SJSA1 (cell line): ENCODE results near the gene SPTB. TPM values are rescaled to one million over a fixed set of nuclear protein-coding genes. Genes with fewer than 3 reads are reported as not detected.

ENCODE experiments used
- DNase-seq, 2 experiments: peaks; one replicate each; pipeline ENCODE4 v3.0.0-alpha.2; 2015 to 2020; ENCODE audit warnings: low spot score in 2 of 2, low read depth in 1 of 2
- H3K27ac ChIP-seq: fragments of 250-450 bp; sonication (Bioruptor Pico); 2 replicates; pipeline ENCODE4 v1.5.1; 2020; ENCODE audit warnings: mild to moderate bottlenecking, moderate library complexity
- H3K27me3 ChIP-seq: fragments of 250-450 bp; sonication (Bioruptor Pico); replicated peaks from 2 replicates; pipeline ENCODE4 v1.5.1; 2020; ENCODE audit warnings: mild to moderate bottlenecking, moderate library complexity
- H3K36me3 ChIP-seq: fragments of 250-450 bp; sonication (Bioruptor Pico); 2 replicates; pipeline ENCODE4 v1.5.1; 2020; ENCODE audit warnings: mild to moderate bottlenecking
- H3K4me1 ChIP-seq: fragments of 250-450 bp; sonication (Bioruptor Pico); replicated peaks from 2 replicates; pipeline ENCODE4 v1.6.1; 2021; ENCODE audit warnings: mild to moderate bottlenecking
- H3K4me3 ChIP-seq: fragments of 250-450 bp; sonication (Bioruptor Pico); 2 replicates; pipeline ENCODE4 v1.5.1; 2020; ENCODE audit warnings: mild to moderate bottlenecking
- H3K9me3 ChIP-seq: fragments of 250-450 bp; sonication (Bioruptor Pico); replicated peaks from 2 replicates; pipeline ENCODE4 v1.5.1; 2020; ENCODE audit warnings: mild to moderate bottlenecking
- total RNA-seq: library from RNA; depleted of rRNA; stranded (reverse); fragments of >200 nt; shearing (Covaris generic); gene quantifications from 2 replicates; pipeline ENCODE4 v1.2.3, GENCODE V29; 2014

Gene SPTB
- total RNA-seq, 1 experiment from 2014 or later = 1.1 TPM

- Histone ChIP-seq H3K4me1 (peaks cover 33% of the 10 kb centered on the region), H3K36me3 (peaks cover 80% of the 10 kb centered on the region), H3K27ac (no peak overlapping the region), H3K9me3 (no peaks in the 10 kb centered on the region), H3K4me3 (no peak overlapping the region), H3K27me3 (no peaks in the 10 kb centered on the region)
- DNase-seq = no peak
Observed at GRCh38 chr14:64728856-64729255, 150.9 kb downstream of the SPTB start.

DNA sequence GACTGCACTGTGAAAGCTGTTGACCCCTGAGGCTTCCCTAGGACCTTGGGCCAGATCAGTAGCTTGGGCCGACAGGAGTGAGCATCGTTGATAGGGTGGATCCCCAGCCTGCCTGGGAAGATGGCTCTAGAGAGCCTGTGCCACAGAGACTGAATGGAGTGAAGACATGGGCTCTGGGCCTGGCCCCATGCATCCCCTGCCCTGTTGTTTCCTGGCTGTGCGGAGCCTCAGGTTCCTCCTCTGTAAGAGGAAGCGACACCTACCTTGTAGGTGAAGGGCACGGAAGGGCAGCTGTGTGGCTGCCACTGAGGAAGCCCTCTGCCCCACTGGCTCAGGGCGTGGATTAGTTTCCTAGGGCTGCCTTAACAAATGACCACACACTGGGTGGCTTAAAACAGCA, 151.6 kb downstream of the SPTB start:
- no peak overlapping the region for H3K27ac ChIP-seq
- no peaks in the 10 kb centered on the region for H3K9me3 ChIP-seq
- peaks cover 77% of the 10 kb centered on the region for H3K36me3 ChIP-seq
- no peak overlapping the region for H3K4me3 ChIP-seq
- no peaks in the 10 kb centered on the region for H3K27me3 ChIP-seq
- peaks cover 40% of the 10 kb centered on the region for H3K4me1 ChIP-seq
- DNase-seq = no peak

- Histone ChIP-seq H3K27me3 (no peaks in the 10 kb centered on the region), H3K4me1 (peaks cover 45% of the 10 kb centered on the region), H3K36me3 (peaks cover 75% of the 10 kb centered on the region), H3K9me3 (no peaks in the 10 kb centered on the region), H3K27ac (no peak overlapping the region), H3K4me3 (no peak overlapping the region)
- no peak for DNase-seq
Observed at GRCh38 chr14:64727551-64728071, 152.1 kb downstream of the SPTB start.

DNA sequence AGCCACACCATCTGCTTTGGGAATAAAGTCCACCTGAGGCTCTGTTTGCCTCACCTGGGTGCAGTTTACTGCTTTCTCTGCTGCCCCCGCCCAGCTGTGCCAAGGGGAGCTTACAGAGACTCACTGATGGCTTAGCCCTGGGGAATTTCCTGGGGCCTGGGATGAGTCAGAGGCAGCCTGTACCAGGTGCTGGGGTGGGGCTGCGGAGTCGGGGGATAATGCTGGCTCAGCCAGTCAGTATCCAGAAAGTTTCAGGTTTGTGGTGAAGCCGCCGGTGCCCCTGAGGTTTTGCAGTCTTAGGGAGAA, 153.2 kb downstream of the SPTB start:
- Histone ChIP-seq H3K4me1 (peaks cover 56% of the 10 kb centered on the region), H3K4me3 (no peak overlapping the region), H3K36me3 (peaks cover 64% of the 10 kb centered on the region), H3K27me3 (no peaks in the 10 kb centered on the region), H3K9me3 (no peaks in the 10 kb centered on the region), H3K27ac (no peak overlapping the region)
- DNase-seq = peak in 1 of 2 experiments; percentile 64

- Histone ChIP-seq H3K4me3 (no peak overlapping the region), H3K27ac (no peak overlapping the region), H3K27me3 (no peaks in the 10 kb centered on the region), H3K36me3 (peaks cover 59% of the 10 kb centered on the region), H3K9me3 (no peaks in the 10 kb centered on the region), H3K4me1 (peaks cover 61% of the 10 kb centered on the region)
- DNase-seq = no peak
Observed at GRCh38 chr14:64725879-64726584, 153.7 kb downstream of the SPTB start.

GRCh38 chr14:64725261-64725815, 154.4 kb downstream of the SPTB start:
- Histone ChIP-seq H3K27me3 (no peaks in the 10 kb centered on the region), H3K4me3 (no peak overlapping the region), H3K4me1 (peaks cover 68% of the 10 kb centered on the region), H3K36me3 (peaks cover 57% of the 10 kb centered on the region), H3K27ac (no peak overlapping the region), H3K9me3 (no peaks in the 10 kb centered on the region)
- no peak for DNase-seq

DNA sequence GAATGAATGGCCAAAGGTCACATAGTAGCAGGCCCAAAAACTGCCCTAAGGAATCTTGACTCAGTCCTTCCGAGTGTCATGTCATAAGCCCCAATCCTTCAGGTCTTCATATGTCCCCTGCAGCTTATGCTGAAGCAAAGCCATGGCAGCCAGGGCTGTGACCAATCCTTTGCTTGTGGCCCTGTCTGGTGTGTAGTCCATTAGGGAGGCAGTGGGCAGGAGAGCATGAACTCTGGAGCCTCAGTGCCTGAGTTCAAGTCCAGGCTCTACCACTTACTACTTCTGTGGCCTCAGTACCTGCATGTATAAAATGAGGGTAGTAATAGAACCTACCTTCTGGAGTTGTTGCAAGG, 155.2 kb downstream of the SPTB start:
- Histone ChIP-seq H3K36me3 (peaks cover 49% of the 10 kb centered on the region), H3K9me3 (no peaks in the 10 kb centered on the region), H3K4me3 (no peak overlapping the region), H3K27me3 (no peaks in the 10 kb centered on the region), H3K27ac (no peak overlapping the region), H3K4me1 (peaks cover 76% of the 10 kb centered on the region)
- DNase-seq = no peak

GRCh38 chr14:64723691-64724577, 155.8 kb downstream of the SPTB start:
- DNase-seq = no peak
- no peaks in the 10 kb centered on the region for H3K27me3 ChIP-seq
- H3K4me3 ChIP-seq = no peak overlapping the region
- no peaks in the 10 kb centered on the region for H3K9me3 ChIP-seq
- peaks cover 82% of the 10 kb centered on the region for H3K4me1 ChIP-seq
- H3K27ac ChIP-seq = peak overlapping the region; percentile 98; the same call in 1 of the 2 replicates
- peaks cover 49% of the 10 kb centered on the region for H3K36me3 ChIP-seq

DNA sequence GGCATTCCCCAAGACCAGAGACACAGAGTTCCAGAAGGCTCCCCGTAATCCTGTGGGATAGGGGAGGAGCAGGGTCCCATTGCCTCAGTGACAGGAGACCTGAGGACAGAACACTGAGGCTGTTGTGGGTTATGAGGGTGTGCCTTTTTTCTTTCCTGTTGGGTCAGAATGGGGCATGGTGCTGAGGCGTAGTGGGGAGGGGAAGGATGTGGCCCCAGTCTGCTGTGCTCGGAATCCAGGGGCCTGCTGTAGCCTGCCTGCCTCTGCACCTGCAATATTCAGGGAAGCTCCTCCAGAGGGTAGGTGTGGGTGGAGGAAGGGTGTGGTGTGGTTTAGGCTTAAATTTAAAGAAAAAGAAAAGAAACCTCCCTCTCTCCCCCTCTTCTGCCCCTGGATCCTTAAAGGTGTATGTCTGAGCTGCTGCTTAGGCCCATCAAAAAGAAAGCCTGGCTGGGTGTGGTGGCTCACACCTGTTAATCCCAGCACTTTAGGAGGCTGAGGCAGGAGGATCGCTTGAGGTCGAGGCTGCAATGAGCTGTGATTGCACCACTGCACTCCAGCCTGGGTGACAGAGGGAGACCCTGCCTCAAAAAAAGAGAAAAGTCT, 156.8 kb downstream of the SPTB start:
- H3K9me3 ChIP-seq = no peaks in the 10 kb centered on the region
- no peak overlapping the region for H3K4me3 ChIP-seq
- peaks cover 92% of the 10 kb centered on the region for H3K4me1 ChIP-seq
- H3K36me3 ChIP-seq = peaks cover 43% of the 10 kb centered on the region
- peak overlapping the region; percentile 98 for H3K27ac ChIP-seq
- no peak for DNase-seq
- H3K27me3 ChIP-seq = no peaks in the 10 kb centered on the region

DNA sequence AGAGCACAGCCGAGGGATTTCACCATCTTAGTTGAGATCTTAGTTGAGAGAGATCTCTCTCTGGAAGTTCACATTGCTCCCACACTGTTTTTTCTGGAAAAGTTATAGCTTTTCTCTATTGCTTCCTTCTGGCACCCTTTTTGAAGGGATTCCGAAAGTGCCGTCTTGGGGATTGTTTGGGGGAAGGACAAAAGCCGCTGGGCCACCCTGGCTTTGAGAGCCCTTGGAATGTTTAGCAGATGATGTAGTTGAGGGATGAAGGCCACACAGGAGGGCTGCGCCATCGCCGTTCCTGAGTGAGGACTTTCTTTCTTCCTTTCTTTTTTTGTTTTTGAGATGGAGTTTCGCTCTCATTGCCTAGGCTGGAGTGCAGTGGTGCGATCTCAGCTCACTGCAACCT, 157.8 kb downstream of the SPTB start:
- peaks cover 100% of the 10 kb centered on the region for H3K4me1 ChIP-seq
- H3K27ac ChIP-seq = peak overlapping the region; percentile 98
- H3K9me3 ChIP-seq = no peaks in the 10 kb centered on the region
- H3K4me3 ChIP-seq = 0 out of 2 replicates have a peak overlapping the region, but pooled peaks have one; percentile 8
- peaks cover 35% of the 10 kb centered on the region for H3K36me3 ChIP-seq
- DNase-seq = peak; percentile 88 to 91
- H3K27me3 ChIP-seq = no peaks in the 10 kb centered on the region

DNA sequence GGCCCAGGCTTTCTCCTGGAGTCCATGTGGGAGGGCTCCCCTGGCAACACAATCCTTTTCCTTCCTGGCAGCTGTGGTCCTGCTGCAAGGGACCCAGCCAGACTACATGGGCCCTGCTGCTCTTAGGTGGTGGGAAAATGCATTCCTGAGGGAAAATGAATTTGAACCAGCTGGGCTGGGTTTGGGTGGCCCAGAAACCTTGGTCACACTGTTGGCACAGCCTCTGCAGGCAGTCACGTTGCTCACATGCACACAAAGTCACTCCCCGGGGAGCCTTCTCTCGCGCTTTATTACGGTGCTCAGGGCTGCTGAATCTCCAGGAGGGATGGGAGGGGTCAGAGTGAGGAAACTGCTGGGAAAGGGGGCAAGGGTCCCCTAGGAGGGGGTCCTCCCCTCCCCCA, 158.3 kb downstream of the SPTB start:
- peak; percentile 91 to 93 for DNase-seq
- H3K4me1 ChIP-seq = peaks cover 100% of the 10 kb centered on the region
- no peaks in the 10 kb centered on the region for H3K27me3 ChIP-seq
- no peaks in the 10 kb centered on the region for H3K9me3 ChIP-seq
- peaks cover 35% of the 10 kb centered on the region for H3K36me3 ChIP-seq
- H3K4me3 ChIP-seq = 0 out of 2 replicates have a peak overlapping the region, but pooled peaks have one; percentile 8
- peak overlapping the region; percentile 98 for H3K27ac ChIP-seq

DNA sequence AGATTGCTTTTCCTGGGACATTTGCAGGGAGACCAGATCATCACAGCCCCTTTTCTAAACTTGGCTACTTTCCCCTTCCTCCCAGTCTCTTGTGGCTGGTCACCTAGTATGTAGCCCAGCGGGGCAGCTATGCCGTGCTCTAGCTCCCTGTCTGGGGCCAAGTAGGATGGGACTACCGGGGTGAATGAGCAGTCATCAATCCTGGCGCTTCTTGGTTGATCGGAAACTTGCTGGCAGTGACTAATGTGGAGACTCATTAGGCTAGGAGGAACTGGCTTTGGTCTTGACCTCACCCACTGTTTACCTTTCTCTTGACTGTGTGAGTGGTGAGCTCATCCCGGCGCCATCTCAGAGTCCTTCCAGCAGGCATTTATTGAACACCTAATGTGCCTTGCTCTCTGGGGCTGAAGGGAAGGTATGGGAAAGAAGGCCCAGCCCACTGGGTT, 159.6 kb downstream of the SPTB start:
- H3K36me3 ChIP-seq = peaks cover 31% of the 10 kb centered on the region
- peaks cover 100% of the 10 kb centered on the region for H3K4me1 ChIP-seq
- peak; percentile 88 to 93 for DNase-seq
- no peaks in the 10 kb centered on the region for H3K9me3 ChIP-seq
- no peak overlapping the region for H3K4me3 ChIP-seq
- H3K27ac ChIP-seq = peak overlapping the region; percentile 98
- no peaks in the 10 kb centered on the region for H3K27me3 ChIP-seq

GRCh38 chr14:64719601-64720000, 160.1 kb downstream of the SPTB start:
- Histone ChIP-seq H3K27ac (peak overlapping the region; percentile 98), H3K4me1 (peaks cover 100% of the 10 kb centered on the region), H3K36me3 (peaks cover 29% of the 10 kb centered on the region), H3K27me3 (no peaks in the 10 kb centered on the region), H3K4me3 (no peak overlapping the region), H3K9me3 (no peaks in the 10 kb centered on the region)
- DNase-seq = no peak
